Activated CD4-positive, alpha-beta T cell treated with anti-CD3 and anti-CD28 coated beads, Interleukin-2, amount 50 U/mL, for 24 hours (primary cell): ENCODE data around the gene PRKCSH.
"Not testable (repeated sequence)": the region's sequence is repeated elsewhere in the genome, so short reads cannot be mapped to it uniquely, and the experiment has no call there.

Source experiments
- DNase-seq, 2 donors: peaks; one replicate each; pipeline ENCODE4 v3.0.0-alpha.2; 2020; ENCODE audit warnings: low read depth in 1 of 2, low spot score in 1 of 2

The PRKCSH gene

GRCh38 chr19:11435057-11435832 lies at the start of gene PRKCSH, which contains the start of gene ODAD3:
TSS of gene PRKCSH (plus strand) at chr19:11435635. CDS start at chr19:11436118, 483 bp downstream.
TSS of gene ODAD3 (minus strand) at chr19:11435121. CDS start at chr19:11435016, 105 bp downstream.
- DNase-seq: peak; percentile 96 to 100

- no peak for DNase-seq
These were observed 48.0 kb upstream of the PRKCSH start for GRCh38 chr19:11387162-11388034.

GRCh38 chr19:11390359-11390758 lies 45.1 kb upstream of the PRKCSH start:
- no peak for DNase-seq

- DNase-seq: no peak
These were observed 44.3 kb upstream of the PRKCSH start for GRCh38 chr19:11390933-11391680.

- DNase-seq: no peak
These were observed 38.3 kb upstream of the PRKCSH start for GRCh38 chr19:11397089-11397610.

- no peak for DNase-seq
These were observed 35.8 kb upstream of the PRKCSH start for GRCh38 chr19:11399667-11400066.

- no peak for DNase-seq
These were observed 34.6 kb upstream of the PRKCSH start for GRCh38 chr19:11400798-11401197.

- DNase-seq: no peak
These were observed 33.5 kb upstream of the PRKCSH start for GRCh38 chr19:11401808-11402543.

- no peak for DNase-seq
These were observed 30.7 kb upstream of the PRKCSH start for GRCh38 chr19:11404588-11405222.

GRCh38 chr19:11405846-11406643 lies 29.4 kb upstream of the PRKCSH start:
- peak in 1 of 2 donors; percentile 25 for DNase-seq

GRCh38 chr19:11406703-11407236 lies 28.7 kb upstream of the PRKCSH start:
- DNase-seq: not testable (repeated sequence)

- no peak for DNase-seq
These were observed 26.8 kb upstream of the PRKCSH start for GRCh38 chr19:11408591-11408990.

- no peak for DNase-seq
These were observed 24.8 kb upstream of the PRKCSH start for GRCh38 chr19:11410682-11411081.

GRCh38 chr19:11414544-11414943 lies 20.9 kb upstream of the PRKCSH start:
- no peak for DNase-seq

GRCh38 chr19:11416346-11417052 lies 18.9 kb upstream of the PRKCSH start:
- DNase-seq: no peak

GRCh38 chr19:11418094-11418548 lies 17.3 kb upstream of the PRKCSH start:
- no peak for DNase-seq

GRCh38 chr19:11418549-11419506 lies 16.6 kb upstream of the PRKCSH start, which contains the start of gene RGL3:
TSS of gene RGL3 (minus strand) at chr19:11419314. CDS start at chr19:11419278, 36 bp downstream.
- DNase-seq: no peak
